SHP77 treated with DMSO at 0.1 percent for 48 hours (cell line): ENCODE measurements around the gene GABBR2.

ENCODE experiments used
- DNase-seq: peaks from one replicate; lab custom pipeline; 2025; lab: John Stamatoyannopoulos, UW

GABBR2 gene

GRCh38 chr9:98341157-98342097 is 367.3 kb downstream of the GABBR2 start:
- DNase-seq: no peak

DNA sequence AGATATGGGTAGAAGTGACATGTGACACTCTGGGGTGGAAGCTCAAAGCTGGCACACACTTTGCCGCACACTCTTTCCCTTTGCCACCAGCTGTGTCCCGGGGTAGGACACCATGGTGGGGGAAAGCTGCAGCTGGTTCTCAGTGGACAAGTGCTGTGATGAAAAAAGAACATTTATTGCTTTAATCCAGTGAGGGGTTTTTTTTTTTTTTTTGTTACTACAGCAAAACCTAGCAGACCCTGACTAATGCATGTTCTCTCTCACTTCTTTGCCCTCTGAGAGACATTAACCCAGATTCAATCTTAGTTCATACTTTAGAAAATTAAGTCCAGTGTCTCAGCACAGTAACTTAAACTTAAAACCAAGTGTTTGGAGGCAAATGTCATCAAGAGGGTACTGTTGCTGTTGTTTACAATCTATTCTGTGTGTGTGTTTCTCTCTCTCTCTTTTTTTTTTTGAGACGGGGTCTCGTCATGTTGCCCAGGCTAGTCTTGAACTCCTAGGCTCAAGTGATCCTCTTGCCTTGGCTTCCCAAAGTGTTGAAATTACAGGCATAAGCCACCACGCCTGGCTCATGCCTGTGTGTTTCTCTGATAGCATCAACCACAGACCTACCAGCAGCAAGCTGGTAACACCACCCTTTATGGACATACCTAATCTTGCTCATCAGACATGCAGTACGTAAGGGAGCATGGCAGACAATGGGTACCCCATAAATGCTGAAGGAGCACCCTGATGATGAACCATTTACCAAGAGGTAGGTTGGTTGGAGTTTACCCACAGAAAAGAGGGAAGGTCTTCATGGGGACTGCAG is 368.5 kb downstream of the GABBR2 start:
- DNase-seq: no peak

- no peak for DNase-seq
Measured at GRCh38 chr9:98335661-98336060, 373.1 kb downstream of the GABBR2 start.

DNA sequence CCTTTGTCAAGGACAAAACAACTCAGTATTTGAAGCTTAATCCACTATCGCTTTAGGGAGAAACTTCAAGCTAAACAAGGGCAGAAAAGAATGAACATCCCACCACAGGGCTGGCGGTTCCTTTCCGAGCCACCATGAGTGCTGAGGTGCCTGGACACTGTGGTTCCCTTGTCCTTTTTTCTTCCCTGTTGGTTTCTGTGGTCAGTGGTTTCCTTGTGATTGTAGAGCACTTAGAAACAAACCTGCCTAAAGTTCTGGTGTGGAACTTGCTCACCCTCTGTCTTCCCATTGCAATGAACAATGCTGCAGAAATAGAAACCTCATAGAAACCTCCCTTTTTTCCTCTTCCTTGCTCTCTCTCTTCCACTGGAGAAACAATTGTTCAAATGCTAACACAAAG is 373.9 kb downstream of the GABBR2 start:
- no peak for DNase-seq

DNA sequence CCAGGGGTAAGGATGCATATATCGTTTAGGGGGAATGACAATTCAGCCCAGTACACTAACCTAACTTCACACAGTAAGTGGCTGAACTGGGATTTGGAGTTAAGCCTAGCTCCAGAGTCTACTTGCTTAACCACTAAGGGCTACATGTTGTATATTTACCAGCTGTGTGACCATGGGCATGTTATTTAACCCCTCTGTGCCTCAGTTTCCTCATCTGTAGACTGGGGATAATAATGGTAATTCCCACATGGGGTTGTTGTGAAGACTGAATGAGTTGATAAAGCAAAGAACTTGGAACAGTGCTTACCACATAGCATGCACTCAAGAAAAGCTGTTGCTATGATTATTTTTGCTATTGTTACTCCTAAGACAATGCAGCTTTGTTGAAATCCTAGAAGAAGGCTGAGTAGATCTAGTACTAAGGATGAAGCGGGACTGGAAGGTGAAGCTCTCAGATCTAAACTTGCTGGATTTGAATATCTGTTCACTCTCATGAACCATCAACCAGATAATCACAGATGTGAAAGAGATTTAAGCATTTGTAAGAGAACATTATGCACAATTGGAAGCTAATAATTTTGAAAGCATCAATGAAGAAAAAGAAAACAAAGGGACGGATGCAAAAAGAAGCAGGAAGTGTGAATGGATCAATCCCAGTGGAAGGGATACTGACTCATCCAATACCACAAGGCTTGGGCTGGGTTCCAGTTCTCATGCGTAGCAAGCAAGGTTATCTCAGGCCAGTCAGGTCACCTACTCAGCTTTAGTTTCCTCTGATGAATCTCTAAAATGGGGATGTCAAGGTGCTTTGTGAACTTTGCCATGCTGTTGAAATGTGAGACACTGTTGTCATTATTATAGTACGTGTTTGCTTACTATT is 374.8 kb downstream of the GABBR2 start:
- DNase-seq: no peak

DNA sequence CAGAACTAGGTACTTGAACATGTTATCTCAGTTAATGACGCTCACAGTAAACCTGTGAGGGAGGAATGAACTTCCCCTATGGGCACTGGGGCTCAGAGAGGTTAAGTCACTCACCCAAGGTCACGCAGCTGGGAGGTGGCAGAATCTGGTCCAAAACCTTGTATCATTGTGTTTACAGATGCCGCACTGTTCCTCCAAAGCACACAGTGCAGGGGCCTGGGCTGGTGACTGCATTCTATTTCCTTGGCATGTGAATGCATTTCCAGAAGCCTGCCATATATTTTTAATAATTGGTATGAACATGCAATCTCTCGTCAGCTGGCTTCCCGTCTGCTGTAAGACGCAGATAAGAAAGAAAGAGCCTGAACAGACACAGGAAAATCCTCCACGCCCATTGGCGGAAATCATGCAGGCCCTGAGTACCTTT is 376.3 kb downstream of the GABBR2 start:
- no peak for DNase-seq

DNA sequence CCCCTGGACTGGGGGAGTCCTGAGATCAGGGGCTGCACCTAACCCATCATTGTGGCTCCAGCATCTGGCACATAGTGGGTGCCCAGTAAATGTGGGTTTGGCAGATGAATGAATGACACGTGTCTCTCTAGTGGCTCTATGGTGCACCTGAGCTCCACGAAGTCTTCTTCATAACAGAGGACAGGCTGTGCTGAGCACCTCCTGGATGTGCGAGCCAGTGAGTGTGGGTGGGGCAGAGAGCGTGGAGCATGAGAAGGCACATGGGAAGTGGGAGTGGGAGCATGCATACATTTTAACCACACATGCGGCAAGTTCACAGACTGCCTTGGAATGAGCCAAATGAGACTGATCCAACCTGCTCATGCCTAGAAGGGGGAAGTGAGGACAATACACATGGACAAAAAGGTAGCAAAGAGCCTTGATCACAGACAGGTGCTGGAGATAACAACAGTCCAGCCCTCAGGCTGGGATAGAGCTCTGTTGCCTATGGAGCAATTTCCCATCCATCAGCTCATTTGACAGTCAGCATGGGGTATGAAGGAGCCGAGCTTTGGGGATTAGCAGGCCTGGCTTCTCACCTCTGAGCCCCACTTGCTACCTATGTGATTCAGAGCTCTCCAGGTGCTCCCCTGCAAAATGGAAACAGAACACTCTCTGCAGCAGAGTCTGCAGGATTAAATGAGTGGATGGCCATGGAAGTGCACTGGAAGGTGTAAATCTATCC is 377.0 kb downstream of the GABBR2 start:
- no peak for DNase-seq

GRCh38 chr9:98330831-98331230 is 377.9 kb downstream of the GABBR2 start:
- DNase-seq: no peak

DNA sequence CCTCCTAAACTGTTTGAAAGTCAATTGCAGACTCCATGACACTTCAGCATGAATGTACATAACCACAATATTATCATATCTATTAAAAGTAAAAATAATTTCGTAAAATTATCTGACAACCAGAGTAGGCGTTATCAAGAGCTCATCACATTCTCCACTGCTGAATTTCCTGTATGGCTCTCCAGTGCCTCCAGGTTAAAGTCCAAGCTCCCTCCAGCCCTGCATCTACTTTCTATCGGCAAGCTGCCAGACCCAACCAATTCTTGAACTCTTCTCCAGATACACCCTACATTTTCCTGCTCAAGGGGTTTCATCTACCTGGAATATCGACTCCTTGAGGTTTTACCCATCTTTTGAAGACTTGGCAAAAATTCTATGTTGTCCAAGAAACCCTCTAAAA is 378.8 kb downstream of the GABBR2 start:
- no peak for DNase-seq

- DNase-seq: no peak
Measured at GRCh38 chr9:98329281-98329680, 379.5 kb downstream of the GABBR2 start.

GRCh38 chr9:98328770-98329169 is 380.0 kb downstream of the GABBR2 start:
- DNase-seq: no peak

DNA sequence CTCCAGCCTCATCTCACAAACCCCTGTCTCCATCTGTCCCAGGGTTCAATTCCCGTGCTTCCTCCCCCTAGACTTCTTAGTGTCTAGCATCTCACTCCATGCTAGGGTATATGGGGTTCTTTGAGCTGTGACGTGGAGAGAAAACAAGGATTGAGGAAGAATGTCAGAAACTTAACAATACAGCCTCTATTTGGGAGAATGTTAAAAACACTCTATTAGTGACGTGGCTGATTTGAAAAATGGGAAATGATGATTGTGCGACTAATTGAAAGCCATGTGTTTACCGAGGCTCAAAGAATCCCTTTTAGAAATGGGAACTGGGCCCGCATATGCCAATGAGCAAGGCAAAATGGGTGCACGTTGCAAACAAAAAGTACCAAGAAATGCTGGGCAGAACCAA is 380.6 kb downstream of the GABBR2 start:
- DNase-seq: no peak

DNA sequence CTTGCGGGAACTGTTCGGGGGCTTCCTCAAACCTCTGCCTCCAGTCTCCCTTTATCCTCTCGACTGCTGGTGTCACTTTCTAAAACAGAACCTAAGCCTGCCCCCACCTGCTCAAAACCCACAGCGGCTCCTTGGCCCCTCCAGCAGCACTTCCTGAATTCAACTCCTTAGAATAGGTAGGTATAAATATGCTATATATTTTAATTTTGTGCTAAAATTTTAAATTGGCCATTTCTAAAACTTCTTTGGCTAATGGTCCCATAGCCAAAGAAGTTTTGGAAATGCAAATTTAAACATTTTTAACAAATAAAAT is 381.5 kb downstream of the GABBR2 start:
- DNase-seq: no peak

GRCh38 chr9:98326459-98327248 is 382.1 kb downstream of the GABBR2 start:
- DNase-seq: no peak

- no peak for DNase-seq
Measured at GRCh38 chr9:98324801-98325200, 383.9 kb downstream of the GABBR2 start.

DNA sequence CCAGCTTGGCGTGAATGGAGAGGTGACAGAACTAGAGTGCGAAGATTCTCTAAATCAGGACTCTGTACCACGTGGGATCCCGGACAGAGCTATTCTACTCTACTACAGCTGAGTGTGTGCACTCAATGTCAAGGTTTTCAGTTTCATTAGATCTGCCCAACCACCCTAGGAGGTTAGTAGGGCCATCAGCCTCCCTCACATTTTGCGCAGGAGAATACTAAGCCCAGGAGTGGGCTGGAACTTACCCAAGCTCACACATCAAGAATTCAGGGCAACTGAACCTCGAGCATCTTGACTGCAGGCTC is 385.0 kb downstream of the GABBR2 start:
- no peak for DNase-seq

DNA sequence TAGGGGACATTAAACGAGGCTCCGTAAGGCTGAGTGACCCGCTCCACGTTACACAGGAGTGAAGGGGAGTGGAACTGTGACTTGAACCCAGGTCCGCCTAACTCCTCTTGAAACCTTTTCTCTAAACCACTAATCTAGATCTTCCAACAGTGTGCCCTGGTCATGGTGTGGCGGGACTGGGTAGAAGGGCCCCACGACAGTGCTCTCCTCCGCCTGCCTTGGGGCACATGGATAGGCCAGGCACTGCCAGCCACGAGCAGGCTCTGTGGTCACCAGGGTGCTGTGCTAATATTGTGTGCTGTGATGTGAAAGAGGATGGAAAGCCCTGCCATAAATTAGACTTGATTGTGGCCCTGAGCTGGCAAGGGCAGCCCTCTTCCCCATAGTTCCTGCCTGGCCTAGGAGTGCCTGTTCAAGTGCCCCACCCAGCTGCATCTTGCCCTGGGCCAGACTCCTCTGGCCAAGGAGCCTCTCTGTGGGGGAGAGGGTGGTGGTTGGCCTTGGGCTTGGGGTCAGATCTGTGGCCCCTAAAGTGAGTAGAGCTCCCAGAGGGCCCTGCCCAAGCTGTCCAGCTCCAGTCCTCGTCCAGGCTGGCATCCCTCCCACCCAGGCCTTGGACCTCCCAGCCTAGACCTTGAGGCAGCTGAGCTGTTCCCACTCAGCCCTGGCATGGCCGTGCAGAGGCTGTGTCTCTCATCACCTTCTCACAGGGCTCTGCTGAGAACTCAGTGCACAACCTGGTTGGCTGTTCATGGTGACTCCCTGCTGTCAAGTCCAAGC is 385.5 kb downstream of the GABBR2 start:
- no peak for DNase-seq

DNA sequence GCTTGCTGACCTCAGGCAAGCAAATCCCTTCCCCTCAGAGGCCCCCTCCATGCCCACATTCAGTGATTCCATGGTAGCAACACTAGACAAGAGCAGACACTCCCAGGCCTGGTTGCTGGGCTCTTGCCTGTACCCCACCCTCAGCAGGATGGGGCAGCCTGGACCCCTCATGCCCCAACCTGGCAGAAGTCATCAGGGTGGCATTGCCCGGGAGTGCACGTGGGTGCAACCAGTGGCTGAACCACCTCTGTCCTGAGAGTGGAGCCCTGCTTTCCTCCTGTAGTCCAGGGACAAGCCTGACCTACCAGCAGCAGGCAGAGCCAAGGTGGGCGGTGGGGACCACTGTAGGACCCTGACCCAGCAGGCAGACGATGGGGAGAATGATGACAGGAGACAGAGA is 387.5 kb downstream of the GABBR2 start:
- DNase-seq: no peak

GRCh38 chr9:98318834-98319478 is 389.8 kb downstream of the GABBR2 start:
- DNase-seq: no peak
